Measurements from ENCODE around the gene CHAT.

DNA sequence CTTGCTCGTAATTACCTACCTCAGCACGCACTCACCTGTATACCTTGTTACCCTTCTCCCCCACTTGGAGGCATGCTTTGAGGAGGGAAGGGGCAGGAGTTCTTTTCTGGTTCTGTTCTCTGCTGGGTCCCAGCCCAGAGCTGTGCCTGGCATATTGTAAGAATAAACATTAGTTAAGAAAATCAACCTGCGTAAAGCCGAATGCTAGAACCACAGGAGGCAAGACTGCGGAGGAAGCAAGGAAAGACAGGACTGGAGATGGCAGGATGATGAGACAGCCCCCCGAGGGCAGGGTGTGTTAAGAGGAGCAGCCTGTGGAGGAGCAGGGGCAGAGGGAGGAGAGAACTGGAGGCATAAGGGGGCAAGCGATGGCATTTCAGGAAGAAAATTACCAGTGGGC, 75.1 kb downstream of the CHAT start:
- TF ChIP-seq, protein P1, sequence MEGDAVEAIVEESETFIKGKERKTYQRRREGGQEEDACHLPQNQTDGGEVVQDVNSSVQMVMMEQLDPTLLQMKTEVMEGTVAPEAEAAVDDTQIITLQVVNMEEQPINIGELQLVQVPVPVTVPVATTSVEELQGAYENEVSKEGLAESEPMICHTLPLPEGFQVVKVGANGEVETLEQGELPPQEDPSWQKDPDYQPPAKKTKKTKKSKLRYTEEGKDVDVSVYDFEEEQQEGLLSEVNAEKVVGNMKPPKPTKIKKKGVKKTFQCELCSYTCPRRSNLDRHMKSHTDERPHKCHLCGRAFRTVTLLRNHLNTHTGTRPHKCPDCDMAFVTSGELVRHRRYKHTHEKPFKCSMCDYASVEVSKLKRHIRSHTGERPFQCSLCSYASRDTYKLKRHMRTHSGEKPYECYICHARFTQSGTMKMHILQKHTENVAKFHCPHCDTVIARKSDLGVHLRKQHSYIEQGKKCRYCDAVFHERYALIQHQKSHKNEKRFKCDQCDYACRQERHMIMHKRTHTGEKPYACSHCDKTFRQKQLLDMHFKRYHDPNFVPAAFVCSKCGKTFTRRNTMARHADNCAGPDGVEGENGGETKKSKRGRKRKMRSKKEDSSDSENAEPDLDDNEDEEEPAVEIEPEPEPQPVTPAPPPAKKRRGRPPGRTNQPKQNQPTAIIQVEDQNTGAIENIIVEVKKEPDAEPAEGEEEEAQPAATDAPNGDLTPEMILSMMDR (IDR thresholded peaks at IDR 0.05), result no peak
- TF ChIP-seq POLR2A (IDR thresholded peaks at IDR 0.05), result no peak
